Thymus (tissue), 11 donors: ENCODE data around the gene NAGLU. TPM values are rescaled to one million over a fixed set of nuclear protein-coding genes. Genes with fewer than 3 reads are reported as not detected.

Source experiments
- DNase-seq, 9 donors: peaks; one replicate each; pipeline ENCODE4 v3.0.0-alpha.2; 2013; ENCODE audit warnings: low spot score in 9 of 9, low read depth in 6 of 9, missing footprints in 1 of 9
- H3K27ac ChIP-seq, 2 donors: one replicate each; pipeline ENCODE4 v1.5.1; 2013; ENCODE audit warnings: control low read depth in 1 of 2, low read depth in 1 of 2, low read length in 1 of 2, mild to moderate bottlenecking in 1 of 2, moderate library complexity in 1 of 2
- H3K27me3 ChIP-seq, 2 donors: one replicate each; pipeline ENCODE4 v1.5.1; 2013; ENCODE audit warnings: low read length in 1 of 2; ENCODE audit not compliant: control insufficient read depth in 2 of 2, insufficient read depth in 1 of 2
- H3K36me3 ChIP-seq, 2 donors: one replicate each; pipeline ENCODE4 v1.5.1; 2013; ENCODE audit warnings: low read length in 1 of 2, mild to moderate bottlenecking in 1 of 2, moderate library complexity in 1 of 2; ENCODE audit not compliant: control insufficient read depth in 2 of 2, insufficient read depth in 2 of 2
- H3K4me1 ChIP-seq, 2 donors: one replicate each; pipeline ENCODE4 v1.5.1; 2013; ENCODE audit warnings: low read length in 2 of 2; ENCODE audit not compliant: control insufficient read depth in 2 of 2, insufficient read depth in 2 of 2
- H3K4me3 ChIP-seq, 2 donors: one replicate each; pipeline ENCODE4 v1.5.1; 2013; ENCODE audit warnings: low read length in 2 of 2, control low read depth in 1 of 2, mild to moderate bottlenecking in 1 of 2
- H3K9me3 ChIP-seq, 2 donors: one replicate each; pipeline ENCODE4 v1.5.1; 2013; ENCODE audit warnings: low read length in 1 of 2, mild to moderate bottlenecking in 1 of 2; ENCODE audit not compliant: control insufficient read depth in 2 of 2, insufficient read depth in 1 of 2
- WGBS: extraction: QIAGEN DNeasy Blood & Tissue Kit; methylation state at CpG from one replicate; pipeline ENCODE4 v1.1.7; 2013; 5-methylcytosine and 5-hydroxymethylcytosine counted together
- polyA plus RNA-seq: library from polyadenylated mRNA; stranded (reverse); fragments of 200-250 nt; gene quantifications from one replicate; pipeline ENCODE4 v1.2.3, GENCODE V29; 2013
- total RNA-seq: library from RNA; stranded (reverse); fragments of 120-200 nt; gene quantifications from one replicate; pipeline ENCODE4 v1.2.4, GENCODE V29; 2013
- donor health status: healthy.

NAGLU gene
- total and polyA plus RNA-seq, 2 donors = 10.0 to 33.6 TPM

GRCh38 chr17:42526031-42526444, 10.0 kb upstream of the NAGLU start:
- no peaks in the 10 kb centered on the region for H3K27me3 ChIP-seq
- 94% methylated on average over 6 of the region's 6 CpGs for WGBS
- peaks cover 15 to 37% of the 10 kb centered on the region in 2 donors for H3K4me1 ChIP-seq
- H3K9me3 ChIP-seq = no peaks in the 10 kb centered on the region
- DNase-seq = no peak
- H3K36me3 ChIP-seq = peaks cover 15 to 18% of the 10 kb centered on the region in 2 donors
- H3K27ac ChIP-seq = no peak overlapping the region
- no peak overlapping the region for H3K4me3 ChIP-seq

GRCh38 chr17:42527932-42528331, 8.1 kb upstream of the NAGLU start:
- Histone ChIP-seq H3K27ac (no peak overlapping the region), H3K27me3 (no peaks in the 10 kb centered on the region), H3K36me3 (no peaks in the 10 kb centered on the region), H3K9me3 (no peaks in the 10 kb centered on the region), H3K4me3 (no peak overlapping the region), H3K4me1 (peaks cover 21 to 46% of the 10 kb centered on the region in 2 donors)
- DNase-seq = no peak
- WGBS = 96% methylated on average over 6 of the region's 6 CpGs

- WGBS = 54% methylated on average over 3 of the region's 3 CpGs
- peak in 1 of 9 donors; percentile 22 for DNase-seq
- peak overlapping the region; percentile 18 to 45 for H3K27ac ChIP-seq
- H3K4me3 ChIP-seq = no peak overlapping the region
- H3K36me3 ChIP-seq = no peaks in the 10 kb centered on the region
- H3K27me3 ChIP-seq = no peaks in the 10 kb centered on the region
- H3K4me1 ChIP-seq = peaks cover 21 to 43% of the 10 kb centered on the region in 2 donors
- no peaks in the 10 kb centered on the region for H3K9me3 ChIP-seq
Measured at GRCh38 chr17:42529061-42529460, 7.0 kb upstream of the NAGLU start.

GRCh38 chr17:42530952-42531454, 5.0 kb upstream of the NAGLU start:
- peak in 1 of 9 donors; percentile 29 for DNase-seq
- peaks cover 23 to 52% of the 10 kb centered on the region in 2 donors for H3K4me1 ChIP-seq
- H3K27ac ChIP-seq = peak overlapping the region in 1 of 2 donors; percentile 95
- H3K27me3 ChIP-seq = no peaks in the 10 kb centered on the region
- H3K9me3 ChIP-seq = no peaks in the 10 kb centered on the region
- H3K36me3 ChIP-seq = no peaks in the 10 kb centered on the region
- 92% methylated on average over 2 of the region's 2 CpGs for WGBS
- H3K4me3 ChIP-seq = no peak overlapping the region

GRCh38 chr17:42531455-42532354, 4.3 kb upstream of the NAGLU start:
- peak overlapping the region in 1 of 2 donors; percentile 36 for H3K27ac ChIP-seq
- 15% methylated on average over 60 of the region's 60 CpGs for WGBS
- H3K27me3 ChIP-seq = no peaks in the 10 kb centered on the region
- no peaks in the 10 kb centered on the region for H3K36me3 ChIP-seq
- peak overlapping the region; percentile 36 to 56 for H3K4me3 ChIP-seq
- H3K9me3 ChIP-seq = peaks cover 0 to 3% of the 10 kb centered on the region in 2 donors
- peaks cover 25 to 55% of the 10 kb centered on the region in 2 donors for H3K4me1 ChIP-seq
- peak in 2 of 9 donors; percentile 35 to 65 for DNase-seq

GRCh38 chr17:42535155-42536047, 640 bp upstream of the NAGLU start:
- 52% methylated on average over 26 of the region's 26 CpGs for WGBS
- H3K27ac ChIP-seq = peak overlapping the region; percentile 61 to 69
- peaks cover 0 to 11% of the 10 kb centered on the region in 2 donors for H3K36me3 ChIP-seq
- peaks cover 21 to 37% of the 10 kb centered on the region in 2 donors for H3K4me1 ChIP-seq
- peaks cover 0 to 4% of the 10 kb centered on the region in 2 donors for H3K9me3 ChIP-seq
- H3K27me3 ChIP-seq = no peaks in the 10 kb centered on the region
- peak overlapping the region; percentile 55 to 88 for H3K4me3 ChIP-seq
- no peak for DNase-seq

GRCh38 chr17:42536372-42537155, 523 bp downstream of the NAGLU start:
- Histone ChIP-seq H3K4me3 (peak overlapping the region; percentile 61 to 88), H3K27me3 (no peaks in the 10 kb centered on the region), H3K4me1 (peaks cover 13 to 37% of the 10 kb centered on the region in 2 donors), H3K9me3 (peaks cover 0 to 4% of the 10 kb centered on the region in 2 donors), H3K27ac (peak overlapping the region; percentile 51 to 91), H3K36me3 (peaks cover 5 to 19% of the 10 kb centered on the region in 2 donors)
- 1% methylated on average over 65 of the region's 65 CpGs for WGBS
- DNase-seq = peak in 3 of 9 donors; percentile 53 to 71 (median 55)

- Histone ChIP-seq H3K36me3 (peaks cover 6 to 21% of the 10 kb centered on the region in 2 donors), H3K27me3 (no peaks in the 10 kb centered on the region), H3K9me3 (peaks cover 0 to 4% of the 10 kb centered on the region in 2 donors), H3K4me1 (peaks cover 9 to 34% of the 10 kb centered on the region in 2 donors), H3K27ac (no peak overlapping the region), H3K4me3 (peak overlapping the region; percentile 61 to 88)
- no peak for DNase-seq
- WGBS = 92% methylated on average over 31 of the region's 31 CpGs
Measured at GRCh38 chr17:42537156-42537805, 1.2 kb downstream of the NAGLU start.
